ENCODE measurements around the gene KLHDC2.
"Not testable (repeated sequence)": the region's sequence is repeated elsewhere in the genome, so short reads cannot be mapped to it uniquely, and the experiment has no call there.

Gene KLHDC2, protein sequence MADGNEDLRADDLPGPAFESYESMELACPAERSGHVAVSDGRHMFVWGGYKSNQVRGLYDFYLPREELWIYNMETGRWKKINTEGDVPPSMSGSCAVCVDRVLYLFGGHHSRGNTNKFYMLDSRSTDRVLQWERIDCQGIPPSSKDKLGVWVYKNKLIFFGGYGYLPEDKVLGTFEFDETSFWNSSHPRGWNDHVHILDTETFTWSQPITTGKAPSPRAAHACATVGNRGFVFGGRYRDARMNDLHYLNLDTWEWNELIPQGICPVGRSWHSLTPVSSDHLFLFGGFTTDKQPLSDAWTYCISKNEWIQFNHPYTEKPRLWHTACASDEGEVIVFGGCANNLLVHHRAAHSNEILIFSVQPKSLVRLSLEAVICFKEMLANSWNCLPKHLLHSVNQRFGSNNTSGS

DNA sequence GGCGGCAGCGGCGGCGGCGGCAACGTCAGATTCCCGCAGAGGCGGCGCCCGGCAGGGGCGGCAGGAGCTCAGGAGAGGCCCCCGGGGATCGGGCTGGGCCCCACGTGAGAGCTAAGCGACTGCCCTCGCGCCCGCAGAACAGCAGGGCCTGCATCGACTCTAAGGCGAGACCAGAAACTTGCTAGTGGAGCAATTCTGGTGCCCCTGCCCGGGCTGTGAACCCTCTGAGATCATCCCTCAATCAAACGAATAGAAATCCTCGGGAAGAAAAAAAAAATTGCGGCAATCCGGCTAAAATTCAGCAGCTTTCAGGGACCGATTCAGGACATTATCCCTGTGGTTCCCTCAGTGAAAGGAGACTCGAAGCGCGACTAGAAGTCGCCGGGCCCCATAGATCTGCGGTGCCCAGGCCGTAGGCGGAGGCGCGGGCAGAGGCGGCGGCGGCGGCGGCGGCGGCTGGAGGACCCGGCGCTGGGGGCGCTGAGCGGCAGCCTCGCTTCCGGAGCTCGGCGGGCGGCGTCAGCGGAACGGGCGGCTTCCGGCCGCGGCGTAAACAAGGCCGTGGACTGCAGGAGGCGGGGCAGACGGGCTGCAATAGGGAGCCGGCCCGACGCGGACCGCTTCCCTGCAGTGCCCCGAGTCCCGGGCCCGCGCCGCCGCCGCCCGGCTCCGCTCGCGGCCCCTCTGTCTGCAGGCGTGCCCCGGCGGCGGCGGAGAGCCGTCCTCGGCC, at the start of gene KLHDC2:
TSS of gene KLHDC2 (plus strand) at position 583 of the 730 bp plus-strand sequence. CDS start 316 bp downstream, outside the sequence.
- no peak for FAIRE-seq

DNA sequence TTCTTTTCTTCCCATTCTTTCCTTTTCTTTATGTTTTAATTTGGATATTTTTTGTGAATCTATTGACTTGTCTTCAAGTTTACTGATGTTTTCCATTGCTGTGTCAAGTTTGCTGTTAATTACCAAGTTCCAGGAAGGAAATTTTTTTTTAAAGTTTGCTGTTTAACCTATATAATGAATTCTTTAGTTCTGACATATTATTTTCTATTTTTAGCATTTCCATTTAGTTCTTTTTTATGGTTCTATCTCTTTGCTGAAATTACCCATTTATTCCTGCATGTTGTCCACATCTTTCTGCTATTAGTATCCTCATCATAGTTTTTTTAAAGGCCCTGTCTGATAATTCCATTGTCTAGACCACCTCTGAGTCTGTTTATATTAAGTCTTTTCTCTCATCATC, 47.2 kb upstream of the KLHDC2 start:
- no peak for FAIRE-seq

DNA sequence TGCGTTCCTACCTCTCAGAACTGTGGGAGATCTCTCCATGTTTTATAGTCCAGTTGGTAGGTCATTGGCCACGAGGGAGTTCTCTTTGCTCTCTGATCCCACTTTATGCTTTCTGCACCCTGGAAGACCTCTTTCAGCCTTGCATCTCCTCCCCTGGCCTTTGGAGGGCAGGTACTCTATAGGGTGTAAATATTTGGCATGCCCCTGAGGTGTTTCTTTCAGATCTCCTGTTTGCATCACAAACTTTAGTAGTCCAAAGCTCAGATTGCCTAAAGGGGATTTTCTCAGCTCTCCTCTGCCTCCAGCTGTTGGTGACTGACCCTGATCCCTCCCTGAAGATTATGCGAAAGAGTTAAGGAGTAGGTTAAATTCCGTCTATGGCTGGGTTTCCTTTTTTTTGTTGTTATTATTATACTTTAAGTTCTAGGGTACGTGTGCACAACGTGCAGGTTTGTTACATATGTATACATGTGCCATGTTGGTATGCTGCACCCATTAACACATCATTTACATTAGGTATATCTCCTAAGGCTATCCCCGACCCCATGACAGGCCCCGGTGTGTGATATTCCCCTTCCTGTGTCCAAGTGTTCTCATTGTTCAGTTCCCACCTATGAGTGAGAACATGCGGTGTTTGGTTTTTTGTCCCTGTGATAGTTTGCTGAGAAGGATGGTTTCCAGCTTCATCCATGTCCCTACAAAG, 46.1 kb upstream of the KLHDC2 start:
- FAIRE-seq, result not testable (repeated sequence)

DNA sequence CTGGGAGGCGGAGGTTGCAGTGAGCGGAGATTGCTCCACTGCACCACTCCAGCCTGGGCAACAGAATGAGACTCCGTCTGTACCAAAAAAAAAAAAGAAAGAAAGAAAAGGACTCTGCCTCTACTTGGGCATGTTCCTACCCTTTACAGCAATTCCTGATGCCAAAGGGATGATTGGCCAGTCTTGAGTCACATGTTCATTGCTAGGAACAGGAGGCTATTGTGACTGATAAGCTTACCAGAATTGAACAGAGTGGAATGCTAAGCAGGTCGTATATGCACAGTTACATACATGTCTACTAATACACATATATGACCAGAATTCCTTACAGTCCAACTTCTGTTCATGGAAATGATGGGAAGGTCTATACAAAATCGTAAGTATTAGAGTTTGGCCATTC, 40.8 kb upstream of the KLHDC2 start:
- FAIRE-seq, result no peak

DNA sequence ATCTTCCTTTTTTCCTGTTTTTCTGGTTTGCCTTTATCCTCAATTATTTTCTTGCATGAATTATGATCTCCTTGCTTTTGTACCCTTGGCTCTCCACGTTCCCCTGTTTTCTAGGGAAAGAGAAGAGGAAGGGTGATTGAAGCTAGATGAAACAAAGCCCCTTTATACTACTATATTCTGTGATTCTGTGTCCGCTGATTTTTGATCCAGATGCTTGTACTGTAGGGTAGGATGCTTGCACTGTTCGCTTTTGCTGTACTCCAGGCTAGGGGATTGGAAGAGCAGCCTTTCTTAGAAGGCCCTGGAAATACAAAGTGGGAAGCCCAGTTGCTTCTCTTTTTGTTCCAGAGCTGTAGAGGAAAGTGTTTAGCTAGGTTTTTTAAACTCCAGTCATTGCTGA, 35.1 kb upstream of the KLHDC2 start:
- FAIRE-seq, result no peak

DNA sequence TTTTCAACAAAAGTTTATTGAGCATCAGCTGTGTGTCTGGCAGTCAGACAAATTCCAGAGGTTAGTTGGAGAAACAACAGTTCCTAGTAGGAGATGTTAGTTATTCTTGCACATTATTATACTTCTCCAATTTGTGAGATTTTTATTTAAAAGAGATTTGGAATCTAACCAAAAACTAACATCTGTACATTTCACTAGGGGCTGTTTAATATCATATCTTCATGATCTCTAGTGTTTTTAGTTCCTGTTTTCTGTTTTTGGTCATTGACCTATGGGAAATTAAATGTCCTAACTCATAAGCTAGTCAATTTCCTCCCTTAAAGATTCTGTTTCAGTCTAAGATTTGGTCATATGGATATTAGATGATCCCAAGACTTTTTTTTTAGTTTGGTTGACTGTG, 34.1 kb upstream of the KLHDC2 start:
- no peak for FAIRE-seq

DNA sequence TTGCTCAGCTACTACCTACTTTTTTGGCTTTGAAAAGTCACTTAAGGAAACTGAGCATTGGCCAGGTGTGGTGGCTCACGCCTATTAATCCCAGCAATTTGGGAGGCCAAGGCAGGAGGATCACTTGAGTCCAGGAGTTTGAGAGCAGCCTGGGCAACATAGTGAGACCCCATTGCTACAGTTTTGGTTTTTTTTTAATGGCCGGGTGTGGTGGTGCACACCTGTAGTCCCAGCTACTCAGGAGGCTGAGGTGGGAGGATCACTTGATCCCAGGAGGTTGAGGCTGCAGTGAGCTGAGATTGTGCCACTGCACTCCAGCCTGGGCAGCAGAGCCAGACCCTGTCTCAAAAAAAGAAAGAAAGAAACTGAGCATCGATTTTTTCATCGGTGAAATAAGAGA, 32.3 kb upstream of the KLHDC2 start:
- FAIRE-seq, result not testable (repeated sequence)

DNA sequence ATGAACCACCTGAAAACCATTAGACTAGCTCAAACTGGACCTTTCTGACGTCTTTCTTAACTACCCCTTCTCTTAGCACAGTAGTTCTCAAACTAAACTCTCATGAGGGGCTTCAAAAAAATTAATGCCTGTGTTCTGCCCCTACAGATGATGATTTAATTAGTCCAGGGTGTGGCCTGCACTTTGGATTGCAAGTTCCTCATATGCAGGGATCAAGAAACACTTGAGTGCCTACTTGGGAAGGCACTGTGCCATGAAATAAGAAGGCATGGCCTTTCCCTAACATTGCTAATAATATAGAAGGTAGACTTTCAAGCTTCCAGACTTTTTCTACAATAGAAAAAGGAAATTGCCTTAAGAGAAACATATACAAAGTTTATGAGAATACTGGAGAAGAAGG, 22.8 kb upstream of the KLHDC2 start:
- FAIRE-seq, result no peak

DNA sequence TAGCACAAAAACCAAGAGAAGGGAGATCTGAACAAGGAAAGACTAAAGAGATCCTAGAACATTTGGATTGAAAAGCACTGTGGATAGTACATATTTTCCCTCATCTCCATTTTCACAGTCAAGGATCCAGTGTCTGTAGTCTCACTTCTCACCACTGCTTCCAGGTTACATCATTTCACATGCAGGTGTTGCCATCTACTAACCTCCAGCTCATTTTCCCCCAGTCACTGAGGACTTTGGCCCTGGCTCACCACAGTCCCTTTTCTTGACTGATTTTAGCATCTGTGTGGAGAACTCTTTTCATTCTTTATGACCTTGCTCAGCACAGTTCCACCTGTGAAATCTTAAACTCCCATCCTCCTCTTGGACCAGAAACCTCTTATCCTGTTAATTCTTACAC, 21.5 kb upstream of the KLHDC2 start:
- FAIRE-seq, result not testable (repeated sequence)

DNA sequence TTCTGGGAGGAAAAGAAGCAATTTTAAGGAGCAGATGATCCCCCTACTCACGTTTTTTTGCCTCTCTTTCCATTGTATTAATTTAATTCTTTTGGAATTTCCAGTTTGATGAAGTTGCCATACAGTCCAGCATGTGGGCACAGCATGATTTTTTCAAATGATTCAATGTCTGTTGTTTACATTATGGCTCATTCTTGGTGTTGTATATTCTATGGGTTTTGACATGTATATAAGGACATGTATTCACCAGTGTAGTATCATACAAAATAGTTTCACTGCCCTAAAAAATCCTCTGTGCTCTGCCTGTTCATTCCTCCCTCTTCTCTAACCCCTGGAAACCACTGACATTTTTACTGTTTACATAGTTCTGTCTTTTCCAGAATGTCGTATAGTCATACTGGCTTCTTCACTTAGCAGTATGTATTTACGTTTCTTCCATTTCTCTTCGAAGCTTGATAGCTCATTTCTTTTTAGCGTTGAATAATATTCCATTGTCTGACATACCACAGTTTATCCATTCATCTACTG, 13.3 kb upstream of the KLHDC2 start:
- no peak for FAIRE-seq

DNA sequence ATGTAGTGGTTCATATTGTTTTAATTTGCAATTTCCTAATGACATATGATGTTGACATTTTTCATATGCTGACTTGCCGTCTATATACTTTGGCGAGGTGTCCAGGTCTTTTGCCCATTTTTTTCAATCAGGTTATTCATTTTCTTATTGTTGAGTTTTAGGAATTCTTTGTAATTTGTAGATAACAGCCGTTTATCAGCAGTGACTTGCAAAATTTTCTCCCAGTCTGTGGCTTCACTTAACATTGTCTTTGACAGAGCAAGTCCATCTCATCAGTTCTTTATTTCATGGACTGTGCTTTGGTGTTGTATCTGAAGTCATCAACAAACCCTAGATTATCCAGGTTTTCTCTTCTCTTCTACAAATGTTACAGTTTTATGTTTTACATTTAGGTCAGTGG, 12.6 kb upstream of the KLHDC2 start:
- no peak for FAIRE-seq

DNA sequence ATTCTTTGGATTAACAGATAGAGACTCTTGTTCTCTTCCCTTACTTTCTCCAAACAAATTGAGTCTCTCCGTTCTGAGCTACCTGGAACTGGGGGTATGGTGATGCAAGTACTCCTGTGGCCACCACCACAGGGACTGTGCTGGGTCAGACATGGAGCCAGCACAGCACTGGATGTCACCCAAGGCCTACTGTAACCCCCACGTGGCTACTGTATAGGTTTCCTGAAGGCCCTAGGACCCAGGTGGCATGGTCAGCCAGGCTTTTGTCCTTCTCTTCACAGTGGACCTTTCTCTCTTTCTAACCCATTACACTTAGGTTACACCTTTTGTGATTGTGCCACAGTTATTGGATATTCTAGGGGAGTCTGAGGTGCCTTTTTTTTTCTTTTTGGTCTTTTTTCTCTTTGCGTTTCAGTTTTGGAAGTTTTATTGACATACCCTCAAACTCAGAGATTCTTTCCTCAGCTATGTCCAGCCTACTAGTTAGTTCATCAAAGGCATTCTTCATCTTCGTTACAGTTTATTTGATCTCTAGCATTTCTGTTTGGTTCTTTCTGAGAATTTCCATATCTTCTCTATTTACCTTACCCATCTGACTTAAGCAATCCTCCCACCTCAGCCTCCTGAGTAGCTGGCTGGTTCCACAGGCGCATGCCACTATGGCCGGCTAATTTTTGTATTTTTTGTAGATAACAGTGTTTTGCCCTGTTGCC, 6.0 kb upstream of the KLHDC2 start:
- no peak for FAIRE-seq

DNA sequence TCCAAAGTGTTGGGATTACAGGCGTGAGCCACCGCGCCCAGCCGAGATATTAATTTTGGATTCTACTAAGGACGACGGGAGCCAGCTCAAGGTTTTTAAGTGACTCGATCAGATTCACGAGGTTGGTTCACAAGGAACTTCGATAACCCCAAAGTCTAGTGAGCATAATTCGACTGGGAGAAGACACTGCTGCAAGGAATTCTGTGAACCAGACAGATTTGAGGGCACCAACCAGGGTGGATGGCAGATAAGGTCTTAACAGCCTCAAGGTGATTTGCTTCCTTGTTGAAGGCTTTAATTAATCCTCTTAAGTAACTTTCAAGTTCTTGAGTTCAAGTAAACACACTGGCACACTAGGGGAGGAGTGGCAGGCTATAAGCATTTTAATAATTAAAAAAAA, 1.1 kb upstream of the KLHDC2 start:
- no peak for FAIRE-seq

DNA sequence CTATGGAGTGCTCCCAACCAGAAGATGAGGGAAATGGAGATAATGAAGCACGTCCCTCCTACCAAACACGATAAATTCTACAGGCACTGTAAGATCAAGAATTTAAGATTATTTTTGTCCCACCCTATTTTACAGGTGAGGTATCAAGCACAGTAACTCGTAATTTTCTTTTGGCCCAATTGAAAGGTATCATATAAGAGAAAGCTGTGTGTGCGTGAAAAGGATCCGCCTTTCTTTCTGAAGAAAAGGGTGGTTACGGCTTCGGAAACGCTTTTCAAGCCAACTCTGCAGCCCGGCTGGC, 733 bp upstream of the KLHDC2 start:
- peak; percentile 79 for FAIRE-seq

DNA sequence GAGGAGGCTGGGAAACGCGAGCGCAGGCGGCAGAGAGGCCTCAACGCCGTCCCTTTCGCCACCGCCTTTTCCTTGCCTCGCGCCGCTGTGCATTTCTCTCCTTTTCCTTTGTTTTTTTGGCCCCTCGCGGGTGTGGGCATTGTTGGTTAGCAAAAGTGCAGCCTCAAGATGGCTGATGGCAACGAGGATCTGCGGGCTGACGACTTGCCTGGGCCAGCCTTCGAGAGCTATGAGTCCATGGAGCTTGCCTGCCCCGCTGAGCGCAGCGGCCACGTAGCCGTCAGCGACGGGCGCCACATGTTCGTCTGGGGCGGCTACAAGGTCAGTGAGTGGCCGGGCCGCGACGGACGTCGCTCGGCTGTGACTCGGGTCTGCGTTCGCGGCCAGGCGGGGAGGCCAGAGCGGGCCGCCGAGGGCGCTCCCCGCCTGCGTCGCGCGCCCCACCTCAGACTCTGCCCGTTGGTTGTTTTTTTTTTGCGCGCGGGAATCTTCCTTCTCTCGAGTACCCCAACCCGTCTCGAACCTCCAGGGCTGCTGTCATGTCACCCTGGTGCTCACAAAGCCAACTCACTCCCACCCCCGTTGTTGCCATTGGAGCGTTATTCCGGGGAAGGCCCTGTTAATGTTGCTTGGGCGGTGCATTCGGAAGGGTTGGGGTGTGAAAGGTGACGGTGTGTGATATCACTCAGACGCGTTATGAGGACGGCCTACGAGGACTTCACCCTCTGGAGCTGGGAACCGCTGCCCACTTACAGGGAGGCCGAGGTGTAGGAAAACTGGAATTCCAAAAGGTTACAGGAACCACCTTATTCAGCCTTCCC, 558 bp downstream of the KLHDC2 start:
- no peak for FAIRE-seq

DNA sequence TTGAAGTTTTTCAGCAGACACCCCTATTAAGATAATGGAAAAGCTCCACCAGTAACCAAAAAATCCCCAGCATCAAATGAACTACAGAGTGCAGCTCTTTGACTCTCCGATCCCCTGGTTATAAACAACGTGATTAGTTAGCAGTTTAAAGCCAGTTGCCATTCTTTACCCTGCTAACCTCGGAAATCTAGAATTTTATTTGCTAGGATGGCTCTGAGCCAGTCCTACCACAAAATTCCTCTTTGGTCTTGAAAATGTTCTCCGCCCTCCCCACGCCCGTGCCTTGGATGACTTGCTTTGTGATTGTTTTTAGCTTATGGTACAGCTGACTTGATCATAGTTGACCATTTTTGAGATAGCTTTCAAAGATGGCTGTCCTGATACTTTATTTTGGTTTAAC, 1.2 kb downstream of the KLHDC2 start:
- FAIRE-seq, result no peak

DNA sequence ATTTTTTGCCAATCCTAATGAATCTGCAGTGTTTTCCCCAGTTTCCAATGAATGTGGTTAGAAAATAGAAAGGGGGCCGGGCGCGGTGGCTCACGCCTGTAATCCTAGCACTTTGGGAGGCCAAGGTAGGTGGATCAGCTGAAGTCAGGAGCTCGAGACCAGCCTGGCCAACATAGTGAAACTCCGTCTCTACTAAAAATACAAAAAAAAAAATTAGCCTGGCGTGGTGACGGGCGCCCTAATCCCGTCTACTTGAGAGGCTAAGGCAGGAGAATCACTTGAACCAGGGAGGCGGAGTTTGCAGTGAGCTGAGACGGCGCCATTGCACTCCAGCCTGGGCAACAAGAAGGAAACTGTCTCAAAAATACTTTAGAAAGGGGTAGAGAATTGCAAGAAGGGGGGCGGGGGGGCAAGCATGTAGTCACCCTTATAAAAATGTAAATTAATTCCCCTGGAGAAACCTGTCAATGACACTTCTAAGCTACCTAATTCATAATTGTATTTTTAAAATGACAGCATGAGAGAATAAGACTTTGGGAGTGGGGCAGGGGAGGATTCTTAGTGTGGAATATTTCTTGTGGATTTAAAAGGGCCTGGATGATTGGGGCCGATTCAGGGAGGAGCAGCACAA, 1.7 kb downstream of the KLHDC2 start:
- FAIRE-seq, result no peak

DNA sequence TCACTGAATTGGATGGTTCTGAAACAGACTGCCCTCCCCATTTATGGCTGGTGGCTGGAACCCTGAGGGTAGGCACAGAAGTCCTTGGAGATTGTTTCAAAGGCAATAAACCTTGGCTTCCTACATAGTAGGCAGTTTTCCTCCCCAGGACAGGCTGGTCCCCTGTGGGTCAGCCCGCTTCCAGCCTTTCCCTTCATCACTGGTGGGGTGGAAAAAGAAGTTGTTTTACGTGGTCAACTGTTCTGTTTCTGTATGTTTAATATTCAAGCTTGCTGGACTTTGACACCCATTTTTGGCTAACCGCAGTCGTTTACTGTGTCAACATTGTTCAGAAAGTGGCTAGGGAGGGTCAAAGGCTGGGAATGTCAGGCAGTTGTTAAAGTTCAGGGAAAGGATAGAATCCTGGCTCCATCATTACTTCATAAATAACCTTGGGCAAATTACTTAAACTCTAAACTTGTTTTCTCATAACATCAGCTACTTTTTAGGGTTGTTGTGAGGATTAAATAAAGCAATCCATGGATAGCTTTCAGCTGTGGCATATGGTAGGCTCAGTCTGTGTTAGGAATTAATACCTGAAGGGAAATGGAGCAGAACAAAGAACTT, 2.4 kb downstream of the KLHDC2 start:
- peak; percentile 74 for FAIRE-seq

DNA sequence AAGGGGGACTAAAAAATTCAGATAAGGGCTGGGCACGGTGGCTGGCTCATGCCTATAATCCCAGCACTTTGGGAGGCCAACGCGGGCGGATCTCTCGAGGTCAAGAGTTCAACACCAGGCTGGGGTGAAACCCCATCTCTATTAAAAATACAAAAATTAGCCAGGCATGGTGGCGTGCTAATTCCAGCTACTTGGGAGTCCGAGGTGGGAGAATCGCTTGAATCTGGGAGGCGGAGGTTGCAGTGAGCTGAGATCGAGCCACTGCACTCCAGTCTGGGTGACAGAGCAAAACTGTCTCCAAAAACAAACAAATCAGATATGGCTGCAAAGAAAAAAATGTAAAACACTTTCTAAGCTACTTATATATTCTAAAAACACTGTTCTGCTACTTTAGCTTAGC, 3.7 kb downstream of the KLHDC2 start:
- FAIRE-seq, result not testable (repeated sequence)

DNA sequence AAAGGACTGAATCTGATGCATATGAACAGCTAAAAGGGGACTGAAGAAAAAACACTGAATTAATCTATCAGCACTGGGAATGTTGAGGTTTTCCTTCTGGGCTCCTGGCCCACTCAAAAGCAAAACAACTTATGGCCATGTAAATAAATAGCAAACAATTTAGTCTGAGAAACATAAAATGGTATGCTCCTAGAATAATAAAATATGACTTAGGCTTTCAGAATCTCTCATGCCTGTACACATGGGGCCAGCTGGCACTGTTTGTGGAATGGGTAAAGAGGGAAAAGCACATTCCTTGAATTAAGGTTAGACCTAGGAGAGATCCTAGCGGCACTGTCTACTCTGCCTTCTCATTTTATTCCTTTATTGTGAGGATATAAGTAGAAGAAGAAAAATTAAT, 6.2 kb downstream of the KLHDC2 start:
- no peak for FAIRE-seq

DNA sequence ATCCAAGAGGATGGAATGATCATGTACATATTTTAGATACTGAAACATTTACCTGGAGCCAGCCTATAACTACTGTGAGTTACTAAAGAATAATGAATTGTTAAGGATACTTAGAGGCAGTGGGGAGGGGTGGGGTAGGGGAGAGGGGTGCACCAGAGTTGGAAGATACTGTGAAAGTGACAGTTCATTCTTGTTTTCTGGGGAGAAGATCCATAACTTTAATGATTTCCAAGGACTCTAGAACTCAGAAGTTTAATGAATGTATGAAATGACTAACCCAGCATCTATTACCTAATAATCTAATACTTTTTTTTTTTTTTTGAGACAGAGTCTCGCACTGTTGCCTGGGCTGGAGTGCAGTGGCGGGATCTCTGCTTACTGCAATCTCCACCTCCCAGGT, 10.5 kb downstream of the KLHDC2 start:
- FAIRE-seq, result no peak

Measured in islet of Langerhans (tissue), 1 donor.